SJCRH30 (cell line): ENCODE measurements around the gene C1QA. TPM values are rescaled to one million over a fixed set of nuclear protein-coding genes. Genes with fewer than 3 reads are reported as not detected.
"Not testable (repeated sequence)": the region's sequence is repeated elsewhere in the genome, so short reads cannot be mapped to it uniquely, and the experiment has no call there.

Experiments
- DNase-seq, 2 experiments: peaks; one replicate each; pipeline ENCODE4 v3.0.0-alpha.2; 2015 to 2020
- H3K27ac ChIP-seq: fragments of 250-450 bp; sonication (Bioruptor Pico); 2 replicates; pipeline ENCODE4 v1.5.1; 2020; ENCODE audit warnings: mild to moderate bottlenecking, moderate library complexity
- H3K27me3 ChIP-seq: fragments of 250-450 bp; sonication (Bioruptor Pico); 2 replicates; pipeline ENCODE4 v1.5.1; 2020; ENCODE audit warnings: mild to moderate bottlenecking, moderate library complexity
- H3K36me3 ChIP-seq: fragments of 250-450 bp; sonication (Bioruptor Pico); 2 replicates; pipeline ENCODE4 v1.5.1; 2020; ENCODE audit warnings: mild to moderate bottlenecking, moderate library complexity
- H3K4me1 ChIP-seq: fragments of 250-450 bp; sonication (Bioruptor Pico); 2 replicates; pipeline ENCODE4 v1.5.1; 2020; ENCODE audit warnings: mild to moderate bottlenecking, moderate library complexity
- H3K4me3 ChIP-seq: fragments of 250-450 bp; sonication (Bioruptor Pico); 2 replicates; pipeline ENCODE4 v1.5.1; 2020; ENCODE audit warnings: mild to moderate bottlenecking, moderate library complexity
- H3K9me3 ChIP-seq: fragments of 250-450 bp; sonication (Bioruptor Pico); replicated peaks from 2 replicates; pipeline ENCODE4 v1.5.1; 2020; ENCODE audit warnings: mild to moderate bottlenecking, moderate library complexity
- total RNA-seq: library from RNA; depleted of rRNA; stranded (reverse); fragments of >200 nt; shearing (Covaris generic); gene quantifications from 2 replicates; pipeline ENCODE4 v1.2.3, GENCODE V29; 2014

Gene C1QA
- total RNA-seq, 1 experiment from 2014 or later = 0.08 TPM

DNA sequence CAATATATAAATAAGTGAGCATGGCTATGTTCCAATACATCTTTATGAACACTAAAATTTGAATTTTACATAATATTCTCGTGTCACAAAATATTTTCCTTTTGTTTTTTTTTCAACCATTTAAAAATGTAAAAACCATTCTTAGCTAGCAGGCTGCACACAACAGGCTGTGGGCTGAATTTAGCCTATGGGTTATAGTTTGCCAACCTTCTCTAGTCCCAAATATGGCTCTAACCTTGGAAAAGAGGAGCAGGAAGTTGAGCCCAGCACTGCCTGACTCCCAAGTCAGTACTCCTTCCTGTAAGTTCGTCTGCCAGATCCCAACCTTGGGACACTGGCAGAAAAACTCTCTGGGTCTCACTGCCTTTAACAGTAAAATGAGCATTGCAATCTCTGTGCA, 30.0 kb downstream of the C1QA start:
- Histone ChIP-seq H3K9me3 (no peaks in the 10 kb centered on the region), H3K27me3 (peaks cover 30% of the 10 kb centered on the region), H3K36me3 (no peaks in the 10 kb centered on the region), H3K4me3 (no peak overlapping the region), H3K27ac (no peak overlapping the region), H3K4me1 (peaks cover 8% of the 10 kb centered on the region; the same call in 1 of the 2 replicates)
- no peak for DNase-seq

DNA sequence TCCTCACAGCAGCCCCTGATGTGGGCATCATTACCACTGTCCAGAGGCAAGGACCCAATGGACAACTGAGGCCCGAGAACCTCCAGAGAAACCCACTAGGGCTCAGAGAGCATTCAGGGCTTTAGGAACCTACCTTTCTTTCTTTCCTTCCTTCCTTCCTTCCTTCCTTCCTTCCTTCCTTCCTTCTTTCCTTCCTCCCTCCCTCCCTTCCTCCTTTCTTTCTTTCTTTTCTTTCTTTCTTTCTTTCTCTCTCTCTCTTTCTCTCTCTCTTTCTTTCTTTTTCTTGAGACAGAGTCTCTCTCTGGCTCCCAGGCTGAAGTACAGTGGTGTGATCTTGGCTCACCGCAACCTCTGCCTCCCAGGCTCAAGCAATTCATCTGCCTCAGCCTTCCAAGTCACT, 32.4 kb downstream of the C1QA start:
- H3K9me3 ChIP-seq, H3K36me3 ChIP-seq, H3K27ac ChIP-seq, DNase-seq, H3K4me3 ChIP-seq: not testable (repeated sequence)
- Histone ChIP-seq H3K27me3 (peaks cover 39% of the 10 kb centered on the region), H3K4me1 (peaks cover 17% of the 10 kb centered on the region)

DNA sequence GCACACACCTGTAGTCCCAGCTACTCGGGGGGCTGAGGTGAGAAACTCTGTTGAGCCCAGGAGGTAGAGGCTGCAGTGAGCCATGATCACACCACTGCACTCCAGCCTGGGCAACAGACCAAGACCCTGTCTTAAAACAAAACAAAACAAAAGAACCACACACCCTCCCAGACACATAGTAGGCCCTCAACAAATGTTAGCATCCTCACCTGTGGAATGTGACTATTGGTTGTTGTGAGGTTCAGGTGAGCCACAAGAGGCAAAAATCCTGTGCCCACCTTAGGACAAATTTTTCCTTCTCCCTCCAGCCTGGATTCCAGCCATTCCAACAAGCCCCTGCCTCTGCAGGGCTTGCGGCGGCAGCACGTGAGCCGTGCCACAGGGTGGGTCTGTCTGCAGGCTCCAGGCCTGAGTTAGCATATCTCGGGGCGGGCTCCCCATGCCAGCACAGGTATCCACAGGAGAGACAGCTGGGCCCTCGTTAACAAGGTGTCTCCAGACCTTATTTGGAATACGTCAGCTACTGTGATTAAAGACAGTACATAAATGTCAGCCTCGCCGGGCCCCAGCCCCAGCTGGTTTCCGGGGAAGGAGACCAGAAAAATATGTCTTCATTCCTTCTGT, 34.0 kb downstream of the C1QA start:
- H3K36me3 ChIP-seq = no peaks in the 10 kb centered on the region
- H3K4me3 ChIP-seq = no peak overlapping the region
- no peaks in the 10 kb centered on the region for H3K9me3 ChIP-seq
- peaks cover 39% of the 10 kb centered on the region for H3K27me3 ChIP-seq
- no peak for DNase-seq
- no peak overlapping the region for H3K27ac ChIP-seq
- peaks cover 17% of the 10 kb centered on the region for H3K4me1 ChIP-seq

DNA sequence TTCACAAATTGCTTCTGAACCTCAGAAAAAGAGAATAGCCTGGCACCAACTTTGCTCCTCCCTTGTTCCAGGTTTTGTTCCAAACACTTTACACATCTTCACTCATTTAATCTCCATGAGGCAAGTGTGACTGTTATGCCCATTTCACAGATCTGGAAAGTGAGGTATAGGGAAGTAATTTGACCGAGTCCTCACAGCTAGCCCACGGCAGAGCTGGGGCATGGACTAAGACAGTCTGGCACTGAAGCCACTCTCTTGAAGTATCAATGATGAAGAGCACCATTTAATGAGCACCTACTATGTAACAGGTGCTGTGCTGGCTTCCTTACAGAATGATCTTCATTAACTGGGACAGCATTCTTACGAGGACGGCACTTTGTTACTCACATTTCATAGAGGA, 35.6 kb downstream of the C1QA start:
- Histone ChIP-seq H3K27ac (no peak overlapping the region), H3K36me3 (no peaks in the 10 kb centered on the region), H3K4me3 (no peak overlapping the region), H3K27me3 (peaks cover 41% of the 10 kb centered on the region), H3K9me3 (no peaks in the 10 kb centered on the region), H3K4me1 (peaks cover 15% of the 10 kb centered on the region)
- no peak for DNase-seq

DNA sequence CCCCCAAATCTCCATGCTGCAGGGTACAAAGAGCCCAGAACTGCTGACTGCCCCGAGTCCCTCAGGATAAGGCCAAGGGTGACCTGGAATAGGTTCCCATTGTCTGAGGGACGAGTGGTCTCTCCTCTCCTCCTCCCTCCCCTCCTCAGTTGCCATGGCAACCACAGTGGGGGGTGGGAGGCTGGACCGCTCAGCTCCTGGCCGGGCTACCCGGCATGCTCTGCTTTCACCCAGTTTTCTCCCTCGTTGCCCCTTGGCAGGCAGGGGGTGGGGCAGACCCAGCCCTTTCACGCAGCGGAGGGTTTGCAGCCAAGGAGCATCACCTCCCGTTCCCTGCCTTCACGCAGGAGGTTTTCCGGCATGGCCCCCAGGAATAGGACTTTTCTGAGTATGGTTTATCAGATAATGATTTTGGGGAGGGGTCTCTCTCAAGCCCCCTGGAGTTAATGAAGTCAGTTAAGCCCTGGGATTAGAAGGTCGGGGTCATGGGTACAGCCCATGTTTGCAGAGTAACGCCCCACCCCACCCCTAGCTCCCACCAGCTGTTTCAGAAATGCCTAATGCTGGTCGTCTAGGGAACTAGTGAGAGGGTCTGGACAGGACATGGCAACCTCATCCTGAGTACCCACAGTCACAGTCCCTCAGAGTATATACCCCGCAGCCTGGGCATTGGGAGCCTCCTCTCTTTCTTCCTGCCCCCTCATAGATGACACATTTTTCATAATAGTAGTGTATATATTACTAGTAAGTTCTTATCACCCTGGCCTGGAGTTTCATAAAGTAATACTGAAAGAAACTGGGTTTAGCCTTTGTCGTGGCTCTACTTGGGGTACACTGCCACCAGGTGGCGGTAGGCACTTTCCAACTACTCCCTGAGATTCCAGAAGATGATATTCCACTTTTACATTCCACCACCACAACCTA, 37.3 kb downstream of the C1QA start:
- Histone ChIP-seq H3K9me3 (no peaks in the 10 kb centered on the region), H3K27me3 (peaks cover 27% of the 10 kb centered on the region), H3K27ac (no peak overlapping the region), H3K4me1 (peaks cover 9% of the 10 kb centered on the region), H3K36me3 (no peaks in the 10 kb centered on the region), H3K4me3 (no peak overlapping the region)
- peak; percentile 59 to 83 for DNase-seq

DNA sequence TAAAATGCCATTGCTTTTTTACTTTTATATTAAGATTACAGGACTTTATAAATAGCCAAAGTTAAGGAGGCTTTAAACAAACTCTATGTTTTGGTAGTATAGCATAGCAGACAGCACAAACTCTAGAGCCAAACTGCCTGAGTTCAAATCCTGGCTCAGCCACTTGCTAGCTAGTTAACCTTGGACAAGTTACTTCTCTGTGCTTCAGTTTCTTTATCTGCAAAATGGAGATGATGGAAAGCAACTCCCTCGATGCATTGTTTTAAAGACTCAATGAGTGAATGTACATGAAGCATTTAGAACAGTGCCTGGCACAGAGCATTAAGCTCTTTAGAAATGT, 38.0 kb downstream of the C1QA start:
- Histone ChIP-seq H3K4me1 (peaks cover 9% of the 10 kb centered on the region), H3K4me3 (no peak overlapping the region), H3K27me3 (peaks cover 23% of the 10 kb centered on the region; the same call in 1 of the 2 replicates), H3K27ac (no peak overlapping the region), H3K9me3 (no peaks in the 10 kb centered on the region), H3K36me3 (no peaks in the 10 kb centered on the region)
- DNase-seq = no peak

DNA sequence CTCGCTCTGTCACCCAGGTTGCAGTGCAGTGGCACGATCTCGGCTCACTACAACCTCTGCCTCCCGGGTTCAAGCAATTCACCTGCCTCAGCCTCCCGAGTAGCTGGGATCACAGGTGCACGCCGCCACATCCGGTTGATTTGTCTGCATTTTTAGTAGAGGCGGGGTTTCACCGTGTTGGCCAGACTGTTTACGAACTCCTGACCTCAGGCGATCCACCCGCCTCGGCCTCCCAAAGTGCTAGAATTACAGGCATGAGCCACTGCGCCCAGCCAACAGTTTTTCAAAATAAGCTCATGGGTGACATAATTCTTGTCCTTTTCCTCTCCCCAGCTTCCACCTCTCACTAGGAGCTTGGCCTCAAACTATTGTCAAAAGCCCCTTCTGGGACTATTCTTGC, 39.7 kb downstream of the C1QA start:
- not testable (repeated sequence) for H3K27ac ChIP-seq, DNase-seq, H3K4me1 ChIP-seq, H3K4me3 ChIP-seq, H3K9me3 ChIP-seq, H3K36me3 ChIP-seq
- peaks cover 23% of the 10 kb centered on the region; the same call in 1 of the 2 replicates for H3K27me3 ChIP-seq

DNA sequence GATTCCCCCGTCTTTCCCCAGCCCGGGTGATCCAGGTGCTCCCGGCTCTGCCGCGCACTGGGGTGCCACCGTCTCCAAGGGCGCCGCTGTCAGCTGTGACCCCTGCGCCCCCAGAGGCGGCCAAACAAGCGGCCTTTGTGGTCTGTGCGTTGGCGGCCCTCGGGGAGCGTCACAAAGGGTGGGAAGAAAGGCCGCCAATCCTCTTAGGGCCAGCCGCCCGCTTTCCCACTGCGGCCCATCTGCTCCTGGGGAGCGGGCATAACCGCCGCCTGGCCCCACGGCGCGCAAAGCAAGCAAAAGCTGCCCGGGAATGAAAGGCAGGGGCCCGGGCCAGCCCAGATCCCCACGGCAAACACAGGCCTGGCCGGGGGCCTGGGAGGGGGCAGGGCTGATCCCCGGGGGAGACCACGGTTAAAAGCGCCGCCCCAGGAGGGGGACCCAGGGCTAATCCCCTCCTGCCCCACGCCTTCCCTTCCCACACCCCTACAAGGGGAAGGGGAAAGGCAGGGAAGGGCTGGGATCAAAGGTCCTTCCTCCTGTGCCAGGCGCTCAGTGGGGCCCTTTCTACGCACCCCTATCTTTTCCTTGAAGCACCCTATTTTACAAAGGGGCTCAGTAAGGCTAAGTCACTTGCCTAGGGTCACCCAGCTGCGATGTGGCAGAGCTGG, 40.6 kb downstream of the C1QA start:
- H3K27ac ChIP-seq = no peak overlapping the region
- no peaks in the 10 kb centered on the region for H3K9me3 ChIP-seq
- H3K4me3 ChIP-seq = no peak overlapping the region
- H3K4me1 ChIP-seq = peaks cover 9% of the 10 kb centered on the region
- H3K36me3 ChIP-seq = no peaks in the 10 kb centered on the region
- DNase-seq = no peak
- H3K27me3 ChIP-seq = peaks cover 23% of the 10 kb centered on the region; the same call in 1 of the 2 replicates

DNA sequence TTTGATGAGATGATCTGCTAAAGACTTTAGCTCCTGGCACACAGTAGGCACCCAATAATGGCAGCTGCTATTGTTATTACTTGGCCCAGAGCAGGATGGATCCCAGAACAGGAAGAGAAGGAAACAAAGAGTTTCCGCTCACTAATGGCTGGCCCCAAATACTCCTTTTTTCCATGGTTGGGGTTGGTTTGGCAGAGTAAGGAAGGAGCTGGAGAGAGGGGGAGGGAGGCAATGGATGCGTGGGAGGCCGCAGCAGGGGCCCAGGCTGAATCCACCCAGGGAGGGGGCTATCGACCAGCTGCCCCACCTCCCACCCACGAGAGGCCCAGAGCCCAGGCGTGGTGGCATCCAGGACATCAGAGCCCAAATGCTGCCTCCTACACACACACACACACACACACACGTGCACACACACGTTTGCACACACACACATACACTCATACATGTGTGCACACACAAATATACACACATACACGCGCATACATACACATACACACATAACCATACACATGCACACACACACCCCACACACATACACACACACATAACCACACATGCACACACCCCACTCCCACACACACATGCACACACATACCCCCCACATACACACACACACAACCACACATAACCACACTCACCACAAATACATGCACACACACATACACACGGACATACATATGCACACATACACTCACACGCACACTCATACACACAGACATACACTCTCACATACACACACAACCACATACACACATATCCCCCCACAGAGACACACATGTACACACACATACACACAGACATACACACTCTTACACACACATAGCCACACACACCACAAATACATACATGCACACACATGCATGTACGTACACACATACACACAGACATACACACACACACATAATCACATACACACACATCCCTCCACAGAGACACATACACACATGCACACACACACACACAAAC, 41.8 kb downstream of the C1QA start:
- Histone ChIP-seq H3K27ac (no peak overlapping the region), H3K4me1 (peaks cover 4% of the 10 kb centered on the region; the same call in 1 of the 2 replicates), H3K4me3 (no peak overlapping the region), H3K9me3 (no peaks in the 10 kb centered on the region), H3K27me3 (peaks cover 22% of the 10 kb centered on the region; the same call in 1 of the 2 replicates), H3K36me3 (no peaks in the 10 kb centered on the region)
- no peak for DNase-seq

DNA sequence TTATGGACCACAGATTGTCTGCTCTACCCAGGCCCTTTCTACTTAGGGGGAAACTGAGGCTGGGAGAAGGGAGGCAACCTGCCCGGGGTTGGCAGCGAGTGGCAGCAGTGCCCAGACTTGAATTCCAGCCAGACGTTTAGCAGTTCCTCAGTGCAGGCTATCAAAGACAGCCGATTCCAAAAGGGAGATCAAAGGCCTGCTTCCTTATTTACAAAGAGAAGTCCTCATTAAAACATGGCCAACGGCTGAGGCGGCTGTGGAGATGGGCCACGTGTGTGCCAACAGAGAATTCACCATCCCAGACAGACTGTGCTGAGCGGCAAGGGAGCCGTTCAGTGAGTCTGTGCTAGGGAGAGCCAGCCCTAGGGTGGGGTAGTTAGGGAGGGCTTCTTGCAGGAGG, 44.3 kb downstream of the C1QA start:
- Histone ChIP-seq H3K4me1 (no peaks in the 10 kb centered on the region; the same call in 1 of the 2 replicates), H3K27me3 (peaks cover 22% of the 10 kb centered on the region), H3K27ac (no peak overlapping the region), H3K4me3 (no peak overlapping the region), H3K9me3 (no peaks in the 10 kb centered on the region), H3K36me3 (no peaks in the 10 kb centered on the region)
- no peak for DNase-seq

DNA sequence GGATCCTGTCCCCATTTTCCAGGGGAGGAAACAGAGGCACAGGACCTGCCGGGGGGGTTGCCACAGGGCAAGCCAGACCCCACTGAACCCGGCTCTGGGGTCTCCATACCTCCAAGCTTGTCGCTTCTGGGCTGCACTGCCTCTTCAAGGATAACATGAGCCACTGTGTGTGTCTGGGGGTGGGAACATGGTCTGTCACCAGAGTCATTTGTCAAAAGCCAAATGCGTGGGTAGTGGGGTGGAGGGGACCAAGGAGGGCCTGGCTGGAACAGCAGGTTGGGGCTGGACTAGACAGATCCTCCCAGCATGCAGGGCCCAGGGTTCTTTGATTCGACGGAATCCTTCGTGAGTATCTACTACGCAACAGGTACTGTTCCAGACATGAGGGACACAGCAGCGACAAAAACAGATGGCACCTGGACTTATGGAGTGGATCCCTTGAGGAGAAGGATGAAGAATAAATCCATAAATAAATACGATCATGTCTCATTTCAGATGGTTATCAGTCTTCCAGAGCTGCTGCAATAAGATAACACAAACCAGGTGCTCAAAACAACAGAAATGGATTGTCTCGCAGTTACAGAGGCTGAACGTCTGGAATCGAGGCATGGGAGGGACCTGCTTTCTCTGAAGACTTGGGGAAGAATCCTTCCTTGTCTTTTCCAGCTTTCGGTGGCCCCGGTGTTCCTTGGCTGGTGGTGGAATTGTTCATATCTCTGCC, 45.3 kb downstream of the C1QA start:
- DNase-seq = no peak
- no peaks in the 10 kb centered on the region; the same call in 1 of the 2 replicates for H3K4me1 ChIP-seq
- H3K36me3 ChIP-seq = no peaks in the 10 kb centered on the region
- H3K9me3 ChIP-seq = no peaks in the 10 kb centered on the region
- no peak overlapping the region for H3K4me3 ChIP-seq
- H3K27ac ChIP-seq = no peak overlapping the region
- H3K27me3 ChIP-seq = peaks cover 21% of the 10 kb centered on the region

DNA sequence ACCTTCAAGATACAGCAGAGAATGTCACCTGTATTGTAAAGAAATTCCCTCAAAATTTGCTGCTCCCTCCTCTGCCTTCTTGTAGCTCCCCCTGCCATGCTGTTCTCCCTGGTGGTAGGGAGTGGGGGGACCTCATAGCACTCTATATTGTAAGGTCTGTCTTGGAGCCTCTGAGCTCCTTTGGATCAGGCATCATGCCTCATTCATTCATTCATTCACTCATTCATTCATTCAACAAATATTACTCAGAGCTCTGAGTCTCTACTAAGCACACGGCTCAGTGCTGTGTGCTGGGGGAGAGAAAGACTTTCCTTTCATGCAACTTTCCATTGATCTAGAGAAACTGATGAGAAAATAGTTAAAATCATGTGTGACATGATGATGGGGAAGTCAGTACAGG, 47.1 kb downstream of the C1QA start:
- no peaks in the 10 kb centered on the region for H3K36me3 ChIP-seq
- peaks cover 20% of the 10 kb centered on the region for H3K27me3 ChIP-seq
- no peaks in the 10 kb centered on the region; the same call in 1 of the 2 replicates for H3K4me1 ChIP-seq
- no peak for DNase-seq
- no peak overlapping the region for H3K4me3 ChIP-seq
- no peak overlapping the region for H3K27ac ChIP-seq
- H3K9me3 ChIP-seq = no peaks in the 10 kb centered on the region

DNA sequence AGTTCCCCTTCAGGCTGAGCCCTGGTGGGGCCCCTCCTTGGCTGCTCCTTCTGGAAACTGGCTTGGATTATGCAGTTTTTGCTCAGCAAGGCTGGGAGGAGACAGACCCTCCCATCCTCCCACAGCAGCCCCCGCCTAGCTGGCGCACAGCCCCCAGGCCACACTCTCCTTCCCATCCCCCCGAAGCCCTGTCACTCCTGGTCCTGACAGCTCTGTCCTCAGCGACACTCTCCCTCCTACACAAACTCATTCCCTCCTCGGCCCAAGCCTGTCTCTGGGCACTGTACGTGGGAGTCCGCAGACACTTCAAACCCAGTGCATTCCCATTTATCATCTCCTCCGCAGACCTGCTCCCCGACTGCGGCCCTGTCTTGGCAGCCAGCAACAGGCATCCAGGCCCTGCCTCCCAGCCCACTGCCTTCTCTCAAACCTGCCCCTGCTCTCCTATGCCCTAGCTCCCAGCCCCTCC, 49.2 kb downstream of the C1QA start:
- H3K27ac ChIP-seq = no peak overlapping the region
- no peaks in the 10 kb centered on the region for H3K9me3 ChIP-seq
- H3K4me3 ChIP-seq = no peak overlapping the region
- H3K4me1 ChIP-seq = peaks cover 6% of the 10 kb centered on the region; the same call in 1 of the 2 replicates
- no peaks in the 10 kb centered on the region for H3K36me3 ChIP-seq
- DNase-seq = no peak
- peaks cover 15% of the 10 kb centered on the region for H3K27me3 ChIP-seq
